HepG2 (cell line): ENCODE measurements around the gene TUFM. TPM values are rescaled to one million over a fixed set of nuclear protein-coding genes. Genes with fewer than 3 reads are reported as not detected.

Source experiments
- ATAC-seq: fragments of 200-7000 bp; cut with Tn5 transposase; 3 replicates; pipeline ENCODE4 v1.9.1; 2020; ENCODE audit warnings: mild to moderate bottlenecking, moderate library complexity
- BruUV-seq: library from RNA; stranded (reverse); fragments of 400-500 nt; replicated peaks from 2 replicates; lab custom pipeline; 2021; lab: Mats Ljungman, UMichigan
- CTCF ChIA-PET: fragments of 300-600 bp; formaldehyde crosslinking; extraction: SDS; loops from one replicate; lab custom pipeline; 2021; ENCODE audit warnings: low total read pairs, inconsistent platforms, low intra/inter-chr PET ratio; lab: Yijun Ruan, JAX
- POLR2A ChIA-PET: fragments of 350-600 bp; sonication (Branson Sonifier 250); formaldehyde crosslinking; loops from one replicate; lab custom pipeline; 2020; ENCODE audit warnings: antibody characterized with exemption, inconsistent platforms; lab: Yijun Ruan, JAX
- DNase-seq: peaks from one replicate; pipeline ENCODE4 v3.0.0-alpha.2; 2015; ENCODE audit warnings: low spot score
- FAIRE-seq: peaks from 3 replicates; lab custom pipeline; 2011; peaks lifted over from hg19 to GRCh38; lab: Jason Lieb, UNC
- H2AFZ ChIP-seq: one replicate; pipeline ENCODE4 v1.6.1; 2011; ENCODE audit warnings: low read length, inconsistent platforms
- H3K27ac ChIP-seq: fragments of 300-600 bp; 3 replicates; pipeline ENCODE4 v1.8.0; 2011; ENCODE audit warnings: mixed run types, mild to moderate bottlenecking, mixed read lengths, low read length, inconsistent platforms; ENCODE audit not compliant: insufficient read depth; ENCODE audit errors: extremely low read length
- H3K27me3 ChIP-seq, 2 experiments: fragments of 200-600 bp in 1 of 2; 2 replicates in 1 of 2; 3 replicates in 1 of 2; pipeline versions ENCODE4 v1.6.0 to v1.8.0; 2011; ENCODE audit warnings: low read length in 2 of 2, mild to moderate bottlenecking in 2 of 2, moderate library complexity in 2 of 2, inconsistent platforms in 1 of 2; ENCODE audit not compliant: insufficient read depth in 2 of 2, control insufficient read depth in 1 of 2
- H3K36me3 ChIP-seq, 2 experiments: fragments of 200-600 bp in 1 of 2; replicated peaks in 1 of 2; 2 replicates in 1 of 2; 3 replicates in 1 of 2; pipeline versions ENCODE4 v1.5.1 to v1.8.0; 2011; ENCODE audit warnings: low read length in 2 of 2, inconsistent platforms in 1 of 2; ENCODE audit not compliant: insufficient read depth in 2 of 2, control insufficient read depth in 1 of 2
- H3K4me1 ChIP-seq: 2 replicates; pipeline ENCODE4 v1.5.1; 2012; ENCODE audit warnings: low read length, inconsistent platforms; ENCODE audit not compliant: insufficient read depth
- H3K4me2 ChIP-seq: 2 replicates; pipeline ENCODE4 v1.6.0; 2011; ENCODE audit warnings: low read depth, low read length, inconsistent platforms
- H3K4me3 ChIP-seq, 3 experiments: fragments of 200-600 bp in 1 of 3; sonication (generic), shearing (Covaris generic) in 1 of 3; replicated peaks in 1 of 3; 2 replicates each; pipeline ENCODE4 v1.5.1; 2011 to 2016; ENCODE audit warnings: low read length in 3 of 3, inconsistent platforms in 2 of 3, low read depth in 2 of 3, mild to moderate bottlenecking in 2 of 3, control low read depth in 1 of 3, mixed read lengths in 1 of 3; ENCODE audit not compliant: insufficient read depth in 1 of 3
- H3K79me2 ChIP-seq: one replicate; pipeline ENCODE4 v1.6.1; 2011; ENCODE audit warnings: low read length, inconsistent platforms; ENCODE audit not compliant: insufficient read depth
- H3K9ac ChIP-seq: 2 replicates; pipeline ENCODE4 v1.6.0; 2011; ENCODE audit warnings: mild to moderate bottlenecking, low read depth, low read length, inconsistent platforms; ENCODE audit not compliant: insufficient read depth
- H3K9me3 ChIP-seq: 2 replicates; pipeline ENCODE4 v1.5.1; 2012; ENCODE audit warnings: mild to moderate bottlenecking, low read length
- H4K20me1 ChIP-seq: 2 replicates; pipeline ENCODE4 v1.6.0; 2011; ENCODE audit warnings: inconsistent platforms, mild to moderate bottlenecking, low read length, moderate library complexity; ENCODE audit not compliant: insufficient read depth
- CENPT ChIP-seq: sonication (generic); formaldehyde crosslinking; IDR thresholded peaks from 2 replicates; pipeline ENCODE4 v1.8.0; 2022; ENCODE audit warnings: low read depth, mild to moderate bottlenecking, moderate library complexity, missing genetic modification reagents
- E2F5 ChIP-seq: sonication (generic); formaldehyde crosslinking; conservative IDR thresholded peaks from 2 replicates; pipeline ENCODE4 v1.4.0; 2020; ENCODE audit warnings: missing genetic modification reagents
- FOXJ3 ChIP-seq: sonication (generic); formaldehyde crosslinking; IDR thresholded peaks from 2 replicates; pipeline ENCODE4 v1.4.0; 2020; ENCODE audit warnings: missing genetic modification reagents, mild to moderate bottlenecking, borderline replicate concordance
- PHF5A ChIP-seq: IDR thresholded peaks from one replicate; pipeline ENCODE4 v1.6.1; 2018; ENCODE audit warnings: low read depth, missing genetic modification reagents; ENCODE audit not compliant: unreplicated experiment
- POLR2G ChIP-seq: fragments of 200-400 bp; formaldehyde crosslinking; IDR thresholded peaks from 2 replicates; pipeline ENCODE4 v1.6.1; 2018; ENCODE audit warnings: mild to moderate bottlenecking, low read depth, low read length, moderate library complexity
- RBAK ChIP-seq: sonication (generic); formaldehyde crosslinking; IDR thresholded peaks from 2 replicates; pipeline ENCODE4 v1.5.1; 2020; ENCODE audit warnings: mild to moderate bottlenecking, missing genetic modification reagents
- RBFOX2 ChIP-seq: fragments of 200-400 bp; formaldehyde crosslinking; IDR thresholded peaks from 2 replicates; pipeline ENCODE4 v1.6.1; 2017; ENCODE audit warnings: low read depth, mild to moderate bottlenecking, low read length
- RCOR2 ChIP-seq: IDR thresholded peaks from 2 replicates; pipeline ENCODE4 v1.6.1; 2016; ENCODE audit warnings: missing biosample characterization, missing genetic modification reagents
- ZNF598 ChIP-seq: sonication (generic); formaldehyde crosslinking; IDR thresholded peaks from 2 replicates; pipeline ENCODE4 v1.5.1; 2020; ENCODE audit warnings: mild to moderate bottlenecking, missing genetic modification reagents, borderline replicate concordance
- WGBS: methylation state at CpG from one replicate; pipeline ENCODE4 v1.1.6; 2017; ENCODE audit warnings: low lambda C conversion rate; 5-methylcytosine and 5-hydroxymethylcytosine counted together
- in situ Hi-C: cut with HindIII; loops from 2 replicates; pipeline ENCODE4 v1.10.0; 2017; ENCODE audit warnings: low pct_unique_long_range_greater_than_20kb; ENCODE audit not compliant: extremely low pct_ligation_motif_present
- intact Hi-C: fragments of 100-400 bp; cut with micrococcal nuclease; formaldehyde crosslinking; loops from one replicate; pipeline ENCODE4 v1.10.0; 2022; ENCODE audit not compliant: unreplicated experiment
- polyA plus RNA-seq, 8 experiments: library from polyadenylated mRNA; depleted of rRNA in 3 of 8; stranded (reverse) in 7 of 8; unstranded in 1 of 8; fragments of >200 nt; fragmentation: Illumina TruSeq in 4 of 8; extraction: Trizol in 4 of 8; gene quantifications; 2 replicates each; pipeline versions ENCODE4 v1.2.1 to v1.2.3, GENCODE V29; 2011 to 2016; ENCODE audit warnings: low read depth in 4 of 8, missing spikeins in 1 of 8, mixed read lengths in 1 of 8; ENCODE audit not compliant: insufficient read depth in 1 of 8
- total RNA-seq, 5 experiments: library from RNA; depleted of rRNA; stranded (reverse); fragments of >200 nt; fragmentation: Illumina TruSeq; extraction: Trizol; gene quantifications; 2 replicates each; pipeline ENCODE4 v1.2.3, GENCODE V29; 2016; ENCODE audit warnings: low read depth in 1 of 5

The TUFM gene
- total and polyA plus RNA-seq, 2 of the 13 experiments (the other 11 are each of a cell fraction or from before 2014, with no cell fraction given), result 206 to 298 TPM

DNA sequence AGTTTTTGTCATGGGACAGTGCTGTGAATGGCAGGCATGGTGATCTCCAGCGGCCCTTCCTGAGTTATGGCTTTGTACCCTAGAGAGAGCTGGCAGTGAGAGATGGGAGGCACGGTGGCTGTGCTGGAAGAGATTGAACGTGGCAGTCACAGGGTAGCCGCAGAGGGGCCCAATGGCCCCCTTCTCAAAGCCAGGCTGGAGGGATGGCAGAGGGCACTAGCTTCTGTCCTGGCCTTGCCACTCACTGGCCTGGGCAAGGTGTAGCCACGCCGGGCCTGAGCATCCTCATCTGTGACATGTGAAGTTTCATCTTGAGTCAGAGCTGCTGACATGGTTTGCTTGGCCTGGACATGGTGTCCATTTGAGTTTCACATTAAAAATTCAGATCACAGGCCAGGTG, 28.3 kb upstream of the TUFM start:
- in situ Hi-C loops (no loop called here), intact Hi-C loops (no loop called here)
- BruUV-seq, result no TSS peak
- H3K4me2 ChIP-seq, result no peak overlapping the region
- no peak overlapping the region for H2AFZ ChIP-seq
- H3K27ac ChIP-seq, result no peak overlapping the region
- POLR2A ChIA-PET, result interaction anchor here (1.1 to 3.2 kb wide), 3 partner anchors 9 to 51 kb away, joined by 4 to 15 read pairs (median 5); no protein-coding TSS in a partner anchor
- no peaks in the 10 kb centered on the region for H3K79me2 ChIP-seq
- H3K4me3 ChIP-seq, result no peak overlapping the region
- H3K9me3 ChIP-seq, result no peaks in the 10 kb centered on the region
- DNase-seq, result no peak
- CTCF ChIA-PET, result interaction anchor here (2.9 kb wide), 1 partner anchor 71 kb away, joined by 32 read pairs; no protein-coding TSS in a partner anchor
- no peak for FAIRE-seq
- H3K27me3 ChIP-seq, result no peaks in the 10 kb centered on the region
- no peaks in the 10 kb centered on the region for H3K4me1 ChIP-seq
- peaks cover 38 to 51% of the 10 kb centered on the region in 2 experiments for H3K36me3 ChIP-seq
- 100% methylated on average over 4 of the region's 6 CpGs for WGBS
- no peaks in the 10 kb centered on the region for H4K20me1 ChIP-seq
- H3K9ac ChIP-seq, result no peak overlapping the region
- no peak for ATAC-seq
- TF ChIP-seq FOXJ3 (CRISPR knock-in tag), result no peak
- 0 out of 2 replicates have a peak, but pooled peaks have one; percentile 29 for TF ChIP-seq POLR2G
- TF ChIP-seq RBAK (CRISPR knock-in tag), result no peak
- no peak for TF ChIP-seq PHF5A (CRISPR knock-in tag)
- TF ChIP-seq RCOR2 (CRISPR knock-in tag), result no peak
- no peak for TF ChIP-seq CENPT (CRISPR knock-in tag)
- no peak for TF ChIP-seq ZNF598 (CRISPR knock-in tag)
- no peak for TF ChIP-seq E2F5
- TF ChIP-seq RBFOX2, result 0 out of 2 replicates have a peak, but pooled peaks have one; percentile 6
